ENCODE data around the gene LGALS9.
"Not testable (repeated sequence)": the region's sequence is repeated elsewhere in the genome, so short reads cannot be mapped to it uniquely, and the experiment has no call there.

Gene LGALS9

GRCh38 chr17:27603880-27604794, 26.9 kb upstream of the LGALS9 start:
- no peak for DNase-seq

DNA sequence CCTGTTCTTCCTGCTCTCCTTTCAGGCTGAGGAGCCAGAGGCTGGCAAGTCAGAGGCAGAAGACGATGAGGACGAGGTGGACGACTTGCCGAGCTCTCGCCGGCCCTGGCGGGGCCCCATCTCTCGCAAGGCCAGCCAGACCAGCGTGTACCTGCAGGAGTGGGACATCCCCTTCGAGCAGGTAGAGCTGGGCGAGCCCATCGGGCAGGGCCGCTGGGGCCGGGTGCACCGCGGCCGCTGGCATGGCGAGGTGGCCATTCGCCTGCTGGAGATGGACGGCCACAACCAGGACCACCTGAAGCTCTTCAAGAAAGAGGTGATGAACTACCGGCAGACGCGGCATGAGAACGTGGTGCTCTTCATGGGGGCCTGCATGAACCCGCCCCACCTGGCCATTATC, 25.6 kb upstream of the LGALS9 start:
- DNase-seq = no peak

- no peak for DNase-seq
These were observed 23.4 kb upstream of the LGALS9 start for GRCh38 chr17:27607521-27608091.

GRCh38 chr17:27608328-27609230, 22.4 kb upstream of the LGALS9 start:
- DNase-seq = no peak

DNA sequence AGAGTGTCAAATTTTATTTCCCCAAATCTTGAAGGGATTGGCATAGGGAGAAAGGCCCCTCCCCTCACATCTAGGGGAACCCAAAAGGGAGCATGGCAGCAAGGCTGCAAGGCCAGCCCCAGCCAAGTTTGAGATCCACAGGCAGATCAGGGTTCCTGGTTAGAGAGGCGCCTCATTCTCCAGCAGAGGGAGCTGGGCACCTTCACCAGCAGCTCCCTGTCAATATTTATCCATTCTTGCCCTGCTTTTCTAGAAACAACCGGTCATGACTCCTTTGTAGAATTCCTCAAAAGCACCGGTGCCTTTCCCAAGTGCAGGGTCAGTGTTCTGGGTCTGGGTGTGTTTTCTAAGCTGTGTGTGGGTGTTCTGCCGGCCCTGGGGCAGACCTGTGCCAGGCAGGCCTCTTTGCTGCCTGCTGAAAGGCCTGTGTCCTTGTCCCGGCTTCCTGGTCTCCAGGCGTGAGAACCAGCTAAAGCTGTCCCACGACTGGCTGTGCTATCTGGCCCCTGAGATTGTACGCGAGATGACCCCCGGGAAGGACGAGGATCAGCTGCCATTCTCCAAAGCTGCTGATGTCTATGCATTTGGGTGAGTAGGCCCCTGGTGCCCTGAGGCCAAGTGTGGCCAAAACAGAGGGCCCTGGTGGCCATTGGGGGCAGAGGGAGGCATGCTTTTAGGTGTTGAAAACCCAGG, 21.2 kb upstream of the LGALS9 start:
- DNase-seq = no peak

GRCh38 chr17:27610304-27610677, 20.7 kb upstream of the LGALS9 start:
- no peak for DNase-seq

- no peak for DNase-seq
These were observed 18.7 kb upstream of the LGALS9 start for GRCh38 chr17:27612160-27612770.

DNA sequence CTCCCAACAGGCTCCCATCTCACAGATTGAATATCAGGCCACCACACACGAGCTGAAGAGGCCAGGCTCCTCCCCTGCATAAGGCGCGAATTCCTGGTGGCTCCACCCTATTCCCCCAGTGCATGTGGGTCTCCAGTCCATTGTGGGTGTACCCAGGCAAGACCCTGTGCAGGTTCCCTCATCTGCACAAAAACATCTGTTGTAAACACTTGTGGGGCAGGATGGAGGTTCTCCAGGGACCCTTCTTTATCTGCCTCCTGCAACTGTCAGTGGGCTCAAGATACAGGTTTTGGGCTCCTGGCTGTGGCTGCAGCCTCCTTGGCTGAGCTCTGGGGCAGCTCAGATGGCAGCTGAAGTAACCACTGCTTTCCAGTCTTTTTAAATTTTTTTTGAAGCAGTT, 17.6 kb upstream of the LGALS9 start:
- DNase-seq = no peak

DNA sequence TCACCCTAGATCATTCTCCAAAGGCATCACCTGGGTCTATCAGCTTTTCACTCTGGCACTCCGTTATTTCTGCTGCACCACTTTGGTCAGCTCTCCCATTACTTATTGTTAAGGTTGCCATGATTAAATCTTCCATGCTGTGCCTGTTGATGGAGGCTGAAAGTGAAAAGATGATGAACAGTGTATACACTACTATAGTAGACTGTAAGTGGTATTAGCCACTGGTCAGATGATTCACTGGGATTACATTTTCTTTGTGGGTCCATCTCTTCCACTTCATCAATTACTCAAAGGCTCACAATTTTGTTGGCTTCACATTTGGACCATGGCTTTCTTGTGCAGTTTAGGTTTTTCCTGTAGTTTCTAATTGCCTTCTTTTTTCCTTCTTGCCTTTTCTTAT, 15.9 kb upstream of the LGALS9 start:
- no peak for DNase-seq

DNA sequence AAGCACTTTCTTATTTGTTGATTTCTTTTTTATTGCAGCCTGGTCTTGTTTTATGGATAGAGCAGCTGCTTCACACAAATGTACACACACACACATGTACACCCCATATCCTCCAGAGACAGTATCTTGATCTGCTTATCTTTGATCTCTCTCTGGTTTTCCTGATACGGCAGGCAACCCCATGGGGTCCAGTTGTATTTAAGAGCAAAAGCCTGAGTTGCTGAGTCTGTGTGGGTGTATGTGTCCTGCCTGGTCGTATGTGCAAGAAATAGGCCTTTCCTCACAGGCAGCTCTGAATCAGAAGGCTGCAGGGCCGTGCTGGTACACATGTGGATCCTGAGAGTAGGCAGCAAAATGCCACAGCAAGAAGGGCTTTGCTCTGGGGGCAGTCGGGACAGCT, 14.6 kb upstream of the LGALS9 start:
- no peak for DNase-seq

- DNase-seq = no peak
These were observed 12.6 kb upstream of the LGALS9 start for GRCh38 chr17:27618417-27618816.

DNA sequence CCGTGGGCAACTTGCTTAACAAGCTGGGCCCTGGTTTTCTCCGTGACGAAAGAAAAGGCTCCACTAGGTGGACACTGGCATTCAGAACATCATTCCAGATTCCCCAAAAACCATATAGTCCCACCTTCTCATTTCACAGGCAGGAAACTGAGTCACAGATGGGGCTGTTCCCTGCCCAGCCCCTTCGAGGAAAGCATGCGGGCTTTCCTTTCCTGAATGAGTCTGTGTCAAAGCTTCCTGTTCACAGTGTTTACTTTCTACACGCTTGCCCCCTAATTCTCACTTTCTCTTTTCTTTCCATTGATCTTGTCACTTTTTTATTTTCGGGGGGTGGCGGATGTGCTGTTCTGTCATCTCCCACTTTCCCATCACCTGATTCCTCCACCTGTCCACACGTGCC, 10.3 kb upstream of the LGALS9 start:
- no peak for DNase-seq

DNA sequence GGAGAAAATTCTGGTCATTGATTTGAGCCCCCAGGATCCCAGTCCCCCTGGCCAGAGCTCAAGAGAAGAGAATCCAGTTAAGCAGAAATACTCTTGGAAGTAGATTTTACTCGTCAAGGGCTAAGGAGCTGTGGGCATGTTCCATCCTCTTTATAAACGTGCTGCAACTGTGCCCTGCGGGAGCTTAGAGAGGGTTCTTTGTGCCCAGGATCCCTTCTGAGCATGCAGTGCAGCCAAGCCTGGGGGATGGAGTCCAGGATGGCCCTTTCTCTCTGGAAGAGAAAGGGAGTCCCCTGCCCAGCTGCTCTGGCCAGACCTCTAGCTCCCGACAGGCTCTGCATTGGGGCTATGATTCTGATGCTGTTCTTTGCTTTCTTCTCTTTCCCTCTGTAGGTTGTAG, 9.5 kb upstream of the LGALS9 start:
- no peak for DNase-seq

- DNase-seq = no peak
These were observed 8.9 kb upstream of the LGALS9 start for GRCh38 chr17:27621942-27622559.

GRCh38 chr17:27622986-27623385, 8.0 kb upstream of the LGALS9 start:
- DNase-seq = no peak

GRCh38 chr17:27623614-27624013, 7.4 kb upstream of the LGALS9 start:
- no peak for DNase-seq

DNA sequence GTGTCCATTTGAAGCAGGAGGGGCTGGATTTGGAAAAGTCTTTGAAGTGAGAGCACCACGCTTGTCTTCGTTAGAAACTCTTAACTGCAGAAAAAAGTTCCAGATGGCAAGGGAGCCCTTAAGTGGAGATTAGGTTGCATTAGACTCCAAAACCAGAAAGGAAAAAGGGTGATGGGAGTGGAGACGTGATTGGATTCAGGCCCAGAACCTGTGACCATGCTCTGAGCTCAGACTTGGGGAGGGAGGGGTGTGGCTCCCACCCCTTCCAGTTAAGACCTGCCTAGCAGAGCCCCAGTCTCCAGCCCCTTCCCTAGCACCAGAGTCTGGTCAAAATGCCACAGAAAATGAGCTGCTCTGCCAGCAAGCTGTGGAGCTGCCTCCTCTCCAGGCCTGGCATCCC, 6.4 kb upstream of the LGALS9 start:
- DNase-seq = no peak

DNA sequence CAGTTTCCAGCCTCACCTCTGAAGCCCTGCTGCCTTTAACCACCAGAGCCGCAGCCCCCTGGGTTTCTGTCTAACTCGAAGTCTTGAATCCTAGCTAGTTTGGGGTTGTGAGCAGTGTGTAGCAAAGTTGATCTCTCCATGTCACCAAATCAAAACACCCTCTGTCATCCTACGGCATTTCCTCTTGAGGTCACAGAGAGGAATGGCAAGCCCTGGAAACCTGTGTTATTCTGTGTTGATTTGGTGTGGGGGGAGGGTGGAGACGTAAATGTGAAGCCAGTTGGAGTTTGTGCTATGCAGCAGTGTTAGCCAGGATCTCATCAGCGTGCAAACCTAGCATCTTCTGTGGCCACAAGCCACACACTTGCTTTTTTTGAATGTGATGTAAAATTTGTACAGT, 5.1 kb upstream of the LGALS9 start:
- DNase-seq = no peak

DNA sequence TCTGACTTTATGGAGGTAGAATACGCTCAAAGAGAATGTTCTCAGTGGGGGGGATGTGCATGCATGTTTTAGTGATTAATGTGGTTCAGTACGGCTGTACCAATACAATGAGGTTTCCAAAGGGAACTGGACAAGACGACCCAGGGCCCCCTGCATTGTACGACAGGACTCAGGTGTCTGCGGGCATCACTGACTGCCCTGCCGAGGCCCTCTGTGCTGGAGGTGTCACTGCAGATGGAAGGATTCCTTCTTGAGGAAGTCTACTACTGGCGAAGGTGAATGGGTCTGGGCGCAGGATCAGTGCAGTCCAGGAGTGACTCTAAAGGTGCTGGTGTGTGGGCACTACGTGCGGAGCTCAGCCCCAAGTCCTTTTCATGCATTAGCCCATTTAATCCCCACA, 3.5 kb upstream of the LGALS9 start:
- no peak for DNase-seq

DNA sequence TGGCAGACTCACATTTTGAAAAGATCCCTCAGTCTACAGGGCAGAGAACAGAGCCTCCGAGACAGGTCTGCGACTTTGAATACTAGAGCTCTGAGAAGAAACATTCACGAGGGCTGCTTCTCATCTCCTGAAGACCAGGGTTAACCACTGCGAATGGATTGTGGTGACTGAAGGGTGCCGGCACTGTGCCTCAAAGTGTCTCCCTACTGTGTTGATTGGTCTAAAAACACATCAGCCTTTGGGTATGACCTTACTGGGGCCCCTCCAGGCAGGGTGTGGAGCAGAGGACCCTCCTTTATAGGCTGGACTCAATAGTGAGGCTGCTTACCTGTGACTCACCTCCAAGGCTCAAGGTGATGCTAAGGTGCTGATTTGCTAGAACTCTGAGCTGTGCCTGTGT, 2.6 kb upstream of the LGALS9 start:
- DNase-seq = no peak

GRCh38 chr17:27629260-27629659, 1.7 kb upstream of the LGALS9 start:
- DNase-seq = not testable (repeated sequence)

- DNase-seq = no peak
These were observed 398 bp downstream of the LGALS9 start for GRCh38 chr17:27631411-27631760.

Data from activated T-cell treated with anti-CD3 and anti-CD28 coated beads, Interleukin-2, amount 50 U/mL, for 1 hour (primary cell).